HepG2 (cell line): Measurements from ENCODE around the gene IL1R1. TPM values are rescaled to one million over a fixed set of nuclear protein-coding genes. Genes with fewer than 3 reads are reported as not detected.

Source experiments
- ELF3 ChIP-seq: IDR thresholded peaks from 2 replicates; pipeline ENCODE4 v1.6.1; 2016; ENCODE audit warnings: missing genetic modification reagents, missing compliant biosample characterization
- FOXK2 ChIP-seq: fragments of 450-650 bp; IDR thresholded peaks from 2 replicates; pipeline ENCODE4 v1.6.1; 2016
- ISL2 ChIP-seq: sonication (generic); formaldehyde crosslinking; IDR thresholded peaks from 2 replicates; pipeline ENCODE4 v1.5.0; 2020; ENCODE audit warnings: missing genetic modification reagents
- PCBP2 ChIP-seq: fragments of 200-400 bp; formaldehyde crosslinking; optimal IDR thresholded peaks from 2 replicates; pipeline ENCODE3; 2018; ENCODE audit warnings: low read length, low read depth; ENCODE audit not compliant: poor library complexity, severe bottlenecking
- RORA ChIP-seq: sonication (generic); formaldehyde crosslinking; IDR thresholded peaks from 2 replicates; pipeline ENCODE4 v1.5.0; 2020; ENCODE audit warnings: mild to moderate bottlenecking, missing genetic modification reagents, moderate library complexity
- RXRB ChIP-seq: IDR thresholded peaks from 2 replicates; pipeline ENCODE4 v1.6.1; 2016; ENCODE audit warnings: borderline replicate concordance, missing genetic modification reagents, missing compliant biosample characterization
- SAP130 ChIP-seq: IDR thresholded peaks from 2 replicates; pipeline ENCODE4 v1.6.1; 2016; ENCODE audit warnings: low read depth
- SOX13 ChIP-seq, 3 experiments: fragments of 450-650 bp in 1 of 3; sonication (generic) in 1 of 3; formaldehyde crosslinking in 1 of 3; IDR thresholded peaks in 2 of 3; conservative IDR thresholded peaks in 1 of 3; 2 replicates each; pipeline versions ENCODE4 v1.5.0 to v1.6.1; 2016 to 2020; ENCODE audit warnings: antibody characterized with exemption in 1 of 3, mild to moderate bottlenecking in 1 of 3, missing compliant biosample characterization in 1 of 3, missing genetic modification reagents in 1 of 3, moderate library complexity in 1 of 3
- SOX6 ChIP-seq, 2 experiments: fragments of 450-650 bp in 1 of 2; sonication (generic) in 1 of 2; formaldehyde crosslinking in 1 of 2; IDR thresholded peaks; 2 replicates each; pipeline versions ENCODE4 v1.4.0 to v1.6.1; 2017 to 2020; ENCODE audit warnings: antibody characterized with exemption in 1 of 2, mild to moderate bottlenecking in 1 of 2, missing genetic modification reagents in 1 of 2
- TBL1XR1 ChIP-seq: fragments of 150-350 bp; IDR thresholded peaks from 2 replicates; pipeline ENCODE4 v1.6.1; 2014; ENCODE audit warnings: borderline replicate concordance, low read length; ENCODE audit not compliant: partially characterized antibody
- TCF12 ChIP-seq, 2 experiments: fragments of 450-650 bp in 1 of 2; sonication (generic) in 1 of 2; formaldehyde crosslinking in 1 of 2; IDR thresholded peaks; 2 replicates each; pipeline versions ENCODE4 v1.6.1 to v1.8.0; 2017 to 2022; ENCODE audit warnings: antibody characterized with exemption in 1 of 2, mild to moderate bottlenecking in 1 of 2, missing genetic modification reagents in 1 of 2, moderate library complexity in 1 of 2
- ZNF256 ChIP-seq: sonication (generic); formaldehyde crosslinking; conservative IDR thresholded peaks from 2 replicates; pipeline ENCODE4 v1.4.0; 2020; ENCODE audit warnings: missing genetic modification reagents
- ZNF441 ChIP-seq: sonication (generic); formaldehyde crosslinking; IDR thresholded peaks from 2 replicates; pipeline ENCODE4 v1.7.0; 2021; ENCODE audit warnings: missing genetic modification reagents, borderline replicate concordance
- ZNF772 ChIP-seq: sonication (generic); formaldehyde crosslinking; IDR thresholded peaks from 2 replicates; pipeline ENCODE4 v1.5.0; 2020; ENCODE audit warnings: mild to moderate bottlenecking, missing genetic modification reagents
- polyA plus RNA-seq, 8 experiments: library from polyadenylated mRNA; depleted of rRNA in 3 of 8; stranded (reverse) in 7 of 8; unstranded in 1 of 8; fragments of >200 nt; fragmentation: Illumina TruSeq in 4 of 8; extraction: Trizol in 4 of 8; gene quantifications; 2 replicates each; pipeline versions ENCODE4 v1.2.1 to v1.2.3, GENCODE V29; 2011 to 2016; ENCODE audit warnings: low read depth in 4 of 8, missing spikeins in 1 of 8, mixed read lengths in 1 of 8; ENCODE audit not compliant: insufficient read depth in 1 of 8
- total RNA-seq, 5 experiments: library from RNA; depleted of rRNA; stranded (reverse); fragments of >200 nt; fragmentation: Illumina TruSeq; extraction: Trizol; gene quantifications; 2 replicates each; pipeline ENCODE4 v1.2.3, GENCODE V29; 2016; ENCODE audit warnings: low read depth in 1 of 5
- TF ChIP-seq, protein P1 (sequence below): sonication (generic); formaldehyde crosslinking; IDR thresholded peaks from one replicate; pipeline ENCODE4 v1.5.1; 2020; ENCODE audit warnings: mild to moderate bottlenecking, missing genetic modification reagents; ENCODE audit errors: not compliant biosample characterization
- TF ChIP-seq, protein P2 (sequence below): sonication (generic); formaldehyde crosslinking; IDR thresholded peaks from 2 replicates; pipeline ENCODE4 v1.4.0; 2020; ENCODE audit warnings: missing genetic modification reagents, mild to moderate bottlenecking, borderline replicate concordance
- TF ChIP-seq, protein P3 (sequence below): IDR thresholded peaks from 2 replicates; pipeline ENCODE4 v1.6.1; 2018; ENCODE audit warnings: missing genetic modification reagents

IL1R1 gene
- total and polyA plus RNA-seq, 2 of the 13 experiments (the other 11 are each of a cell fraction or from before 2014, with no cell fraction given): 38.0 to 93.1 TPM

DNA sequence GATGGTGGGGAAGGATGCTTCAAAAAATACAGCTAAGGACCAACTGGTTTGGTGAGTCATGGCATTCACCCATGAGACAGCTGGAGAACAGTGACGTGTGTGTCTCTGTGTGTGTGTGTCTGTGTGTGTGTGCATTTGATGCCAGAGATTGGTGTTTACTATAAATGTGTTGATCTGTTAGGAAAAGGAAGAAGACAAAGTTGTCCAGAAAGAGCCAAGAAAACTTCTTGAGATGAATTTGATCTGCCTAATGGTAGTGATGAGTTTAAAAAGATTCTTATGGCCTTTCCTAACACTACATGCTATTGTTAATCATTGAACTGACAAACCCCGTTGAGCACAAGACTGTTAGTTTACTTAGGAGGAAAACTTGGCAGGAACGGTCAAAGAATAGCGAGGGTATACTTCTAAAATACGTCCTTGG is 36.4 kb upstream of the IL1R1 start (continued):
- TF ChIP-seq, protein P1, sequence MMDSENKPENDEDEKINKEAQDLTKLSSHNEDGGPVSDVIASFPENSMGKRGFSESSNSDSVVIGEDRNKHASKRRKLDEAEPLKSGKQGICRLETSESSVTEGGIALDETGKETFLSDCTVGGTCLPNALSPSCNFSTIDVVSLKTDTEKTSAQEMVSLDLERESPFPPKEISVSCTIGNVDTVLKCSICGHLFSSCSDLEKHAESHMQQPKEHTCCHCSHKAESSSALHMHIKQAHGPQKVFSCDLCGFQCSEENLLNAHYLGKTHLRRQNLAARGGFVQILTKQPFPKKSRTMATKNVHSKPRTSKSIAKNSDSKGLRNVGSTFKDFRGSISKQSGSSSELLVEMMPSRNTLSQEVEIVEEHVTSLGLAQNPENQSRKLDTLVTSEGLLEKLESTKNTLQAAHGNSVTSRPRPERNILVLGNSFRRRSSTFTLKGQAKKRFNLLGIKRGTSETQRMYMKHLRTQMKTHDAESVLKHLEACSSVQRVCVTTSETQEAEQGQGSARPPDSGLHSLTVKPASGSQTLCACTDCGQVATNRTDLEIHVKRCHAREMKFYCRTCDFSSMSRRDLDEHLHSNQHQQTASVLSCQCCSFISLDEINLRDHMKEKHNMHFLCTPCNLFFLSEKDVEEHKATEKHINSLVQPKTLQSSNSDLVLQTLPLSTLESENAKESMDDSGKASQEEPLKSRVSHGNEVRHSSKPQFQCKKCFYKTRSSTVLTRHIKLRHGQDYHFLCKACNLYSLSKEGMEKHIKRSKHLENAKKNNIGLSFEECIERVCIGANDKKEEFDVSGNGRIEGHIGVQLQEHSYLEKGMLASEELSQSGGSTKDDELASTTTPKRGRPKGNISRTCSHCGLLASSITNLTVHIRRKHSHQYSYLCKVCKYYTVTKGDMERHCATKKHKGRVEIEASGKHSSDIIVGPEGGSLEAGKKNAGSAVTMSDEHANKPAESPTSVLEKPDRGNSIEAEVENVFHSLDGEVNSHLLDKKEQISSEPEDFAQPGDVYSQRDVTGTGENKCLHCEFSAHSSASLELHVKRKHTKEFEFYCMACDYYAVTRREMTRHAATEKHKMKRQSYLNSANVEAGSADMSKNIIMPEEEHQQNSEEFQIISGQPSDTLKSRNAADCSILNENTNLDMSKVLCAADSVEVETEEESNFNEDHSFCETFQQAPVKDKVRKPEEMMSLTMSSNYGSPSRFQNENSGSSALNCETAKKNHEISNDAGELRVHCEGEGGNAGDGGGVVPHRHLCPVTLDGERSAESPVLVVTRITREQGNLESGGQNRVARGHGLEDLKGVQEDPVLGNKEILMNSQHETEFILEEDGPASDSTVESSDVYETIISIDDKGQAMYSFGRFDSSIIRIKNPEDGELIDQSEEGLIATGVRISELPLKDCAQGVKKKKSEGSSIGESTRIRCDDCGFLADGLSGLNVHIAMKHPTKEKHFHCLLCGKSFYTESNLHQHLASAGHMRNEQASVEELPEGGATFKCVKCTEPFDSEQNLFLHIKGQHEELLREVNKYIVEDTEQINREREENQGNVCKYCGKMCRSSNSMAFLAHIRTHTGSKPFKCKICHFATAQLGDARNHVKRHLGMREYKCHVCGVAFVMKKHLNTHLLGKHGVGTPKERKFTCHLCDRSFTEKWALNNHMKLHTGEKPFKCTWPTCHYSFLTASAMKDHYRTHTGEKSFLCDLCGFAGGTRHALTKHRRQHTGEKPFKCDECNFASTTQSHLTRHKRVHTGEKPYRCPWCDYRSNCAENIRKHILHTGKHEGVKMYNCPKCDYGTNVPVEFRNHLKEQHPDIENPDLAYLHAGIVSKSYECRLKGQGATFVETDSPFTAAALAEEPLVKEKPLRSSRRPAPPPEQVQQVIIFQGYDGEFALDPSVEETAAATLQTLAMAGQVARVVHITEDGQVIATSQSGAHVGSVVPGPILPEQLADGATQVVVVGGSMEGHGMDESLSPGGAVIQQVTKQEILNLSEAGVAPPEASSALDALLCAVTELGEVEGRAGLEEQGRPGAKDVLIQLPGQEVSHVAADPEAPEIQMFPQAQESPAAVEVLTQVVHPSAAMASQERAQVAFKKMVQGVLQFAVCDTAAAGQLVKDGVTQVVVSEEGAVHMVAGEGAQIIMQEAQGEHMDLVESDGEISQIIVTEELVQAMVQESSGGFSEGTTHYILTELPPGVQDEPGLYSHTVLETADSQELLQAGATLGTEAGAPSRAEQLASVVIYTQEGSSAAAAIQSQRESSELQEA (CRISPR knock-in tag): no peak
- TF ChIP-seq SAP130 (CRISPR knock-in tag) (peak; percentile 57; the same call in 1 of the 2 replicates), ELF3 (0 out of 2 replicates have a peak, but pooled peaks have one; percentile 55), TCF12 (IDR thresholded peaks at IDR 0.05) (no peak), TCF12 (CRISPR knock-in tag; IDR thresholded peaks at IDR 0.05) (no peak), ZNF772 (CRISPR knock-in tag) (no peak), PCBP2 (no peak), SOX6 (IDR thresholded peaks at IDR 0.05) (no peak), SOX6 (CRISPR knock-in tag; IDR thresholded peaks at IDR 0.05) (peak; percentile 76), SOX13 (IDR thresholded peaks at IDR 0.05) (no peak), SOX13 (CRISPR knock-in tag; conservative IDR thresholded peaks at IDR 0.05 in 1 of 2, IDR thresholded peaks at IDR 0.05 in 1 of 2) (peak in 1 of 2 experiments; percentile 86; a peak in 2 of 4 replicates), ZNF256 (CRISPR knock-in tag) (no peak), ISL2 (CRISPR knock-in tag) (peak; percentile 60; the same call in 1 of the 2 replicates), ZNF441 (CRISPR knock-in tag) (no peak), FOXK2 (no peak), RXRB (CRISPR knock-in tag) (peak; percentile 76), TBL1XR1 (no peak), RORA (CRISPR knock-in tag) (no peak)
- TF ChIP-seq, protein P2, sequence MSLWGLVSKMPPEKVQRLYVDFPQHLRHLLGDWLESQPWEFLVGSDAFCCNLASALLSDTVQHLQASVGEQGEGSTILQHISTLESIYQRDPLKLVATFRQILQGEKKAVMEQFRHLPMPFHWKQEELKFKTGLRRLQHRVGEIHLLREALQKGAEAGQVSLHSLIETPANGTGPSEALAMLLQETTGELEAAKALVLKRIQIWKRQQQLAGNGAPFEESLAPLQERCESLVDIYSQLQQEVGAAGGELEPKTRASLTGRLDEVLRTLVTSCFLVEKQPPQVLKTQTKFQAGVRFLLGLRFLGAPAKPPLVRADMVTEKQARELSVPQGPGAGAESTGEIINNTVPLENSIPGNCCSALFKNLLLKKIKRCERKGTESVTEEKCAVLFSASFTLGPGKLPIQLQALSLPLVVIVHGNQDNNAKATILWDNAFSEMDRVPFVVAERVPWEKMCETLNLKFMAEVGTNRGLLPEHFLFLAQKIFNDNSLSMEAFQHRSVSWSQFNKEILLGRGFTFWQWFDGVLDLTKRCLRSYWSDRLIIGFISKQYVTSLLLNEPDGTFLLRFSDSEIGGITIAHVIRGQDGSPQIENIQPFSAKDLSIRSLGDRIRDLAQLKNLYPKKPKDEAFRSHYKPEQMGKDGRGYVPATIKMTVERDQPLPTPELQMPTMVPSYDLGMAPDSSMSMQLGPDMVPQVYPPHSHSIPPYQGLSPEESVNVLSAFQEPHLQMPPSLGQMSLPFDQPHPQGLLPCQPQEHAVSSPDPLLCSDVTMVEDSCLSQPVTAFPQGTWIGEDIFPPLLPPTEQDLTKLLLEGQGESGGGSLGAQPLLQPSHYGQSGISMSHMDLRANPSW (CRISPR knock-in tag): no peak
- TF ChIP-seq, protein P3, sequence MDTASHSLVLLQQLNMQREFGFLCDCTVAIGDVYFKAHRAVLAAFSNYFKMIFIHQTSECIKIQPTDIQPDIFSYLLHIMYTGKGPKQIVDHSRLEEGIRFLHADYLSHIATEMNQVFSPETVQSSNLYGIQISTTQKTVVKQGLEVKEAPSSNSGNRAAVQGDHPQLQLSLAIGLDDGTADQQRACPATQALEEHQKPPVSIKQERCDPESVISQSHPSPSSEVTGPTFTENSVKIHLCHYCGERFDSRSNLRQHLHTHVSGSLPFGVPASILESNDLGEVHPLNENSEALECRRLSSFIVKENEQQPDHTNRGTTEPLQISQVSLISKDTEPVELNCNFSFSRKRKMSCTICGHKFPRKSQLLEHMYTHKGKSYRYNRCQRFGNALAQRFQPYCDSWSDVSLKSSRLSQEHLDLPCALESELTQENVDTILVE (CRISPR knock-in tag): no peak; the same call in 1 of the 2 replicates
